Neural cell (in vitro differentiated cells): Measurements from ENCODE around the gene AGFG1. TPM values are rescaled to one million over a fixed set of nuclear protein-coding genes. Genes with fewer than 3 reads are reported as not detected.
A peak's percentile ranks its signal among the peaks of the same experiment; 100 is the strongest.

ENCODE experiments used
- H2AFZ ChIP-seq: fragments of 200-600, 300-800 bp; sonication (generic), shearing (Covaris generic); 2 replicates; pipeline ENCODE4 v1.6.0; 2014; ENCODE audit warnings: low read depth, mild to moderate bottlenecking, antibody characterized with exemption, low read length, moderate library complexity
- H3F3A ChIP-seq: fragments of 200-600 bp; shearing (Covaris generic); 2 replicates; pipeline ENCODE4 v1.6.1; 2016; ENCODE audit warnings: mild to moderate bottlenecking, moderate library complexity, mixed read lengths, antibody characterized with exemption, low read length; ENCODE audit not compliant: insufficient read depth, poor library complexity, severe bottlenecking
- H3K27ac ChIP-seq: fragments of 200-600, 300-800 bp; sonication (generic), shearing (Covaris generic); 2 replicates; pipeline ENCODE4 v1.5.1; 2014; ENCODE audit warnings: mild to moderate bottlenecking, low read length, moderate library complexity
- H3K27me3 ChIP-seq: fragments of 300-800, 200-600 bp; sonication (generic), shearing (Covaris generic); 2 replicates; pipeline ENCODE4 v1.6.0; 2014; ENCODE audit warnings: mild to moderate bottlenecking, low read depth, low read length, moderate library complexity; ENCODE audit not compliant: insufficient read depth
- H3K36me3 ChIP-seq: fragments of 300-800, 200-600 bp; sonication (generic), shearing (Covaris generic); 2 replicates; pipeline ENCODE4 v1.5.1; 2014; ENCODE audit warnings: mild to moderate bottlenecking, antibody characterized with exemption, low read length, moderate library complexity; ENCODE audit not compliant: insufficient read depth
- H3K4me2 ChIP-seq: fragments of 300-800, 200-600 bp; sonication (generic), shearing (Covaris generic); 2 replicates; pipeline ENCODE4 v1.6.0; 2014; ENCODE audit warnings: mild to moderate bottlenecking, low read length
- H3K4me3 ChIP-seq: fragments of 300-800, 200-600 bp; sonication (generic), shearing (Covaris generic); 2 replicates; pipeline ENCODE4 v1.5.1; 2014; ENCODE audit warnings: mild to moderate bottlenecking, low read length, moderate library complexity
- H3K79me2 ChIP-seq: fragments of 200-600 bp; shearing (Covaris generic); replicated peaks from 2 replicates; pipeline ENCODE4 v1.6.0; 2014; ENCODE audit warnings: mild to moderate bottlenecking, low read length, moderate library complexity; ENCODE audit not compliant: insufficient read depth
- H3K9ac ChIP-seq: fragments of 300-800, 200-600 bp; sonication (generic), shearing (Covaris generic); 2 replicates; pipeline ENCODE4 v1.6.1; 2016; ENCODE audit warnings: mild to moderate bottlenecking, low read length, mixed read lengths
- H3K9me2 ChIP-seq: fragments of 200-600 bp; shearing (Covaris generic); 2 replicates; pipeline ENCODE4 v1.6.1; 2016; ENCODE audit warnings: mild to moderate bottlenecking, low read length, mixed read lengths; ENCODE audit not compliant: insufficient read depth
- H3K9me3 ChIP-seq: fragments of 200-600, 300-800 bp; sonication (generic), shearing (Covaris generic); 2 replicates; pipeline ENCODE4 v1.6.1; 2016; ENCODE audit warnings: mild to moderate bottlenecking, mixed run types, low read length, moderate library complexity, mixed read lengths
- H4K20me1 ChIP-seq: fragments of 200-600 bp; shearing (Covaris generic); 2 replicates; pipeline ENCODE4 v1.6.1; 2016; ENCODE audit warnings: mild to moderate bottlenecking, mixed run types; ENCODE audit not compliant: insufficient read depth
- CTCF ChIP-seq: fragments of 450-650 bp; IDR thresholded peaks from 2 replicates; pipeline ENCODE4 v1.5.1; 2014; ENCODE audit warnings: antibody characterized with exemption, mild to moderate bottlenecking, moderate library complexity; ENCODE audit not compliant: poor library complexity, severe bottlenecking
- EP300 ChIP-seq: fragments of 450-650 bp; conservative IDR thresholded peaks from 2 replicates; pipeline ENCODE4 v1.6.1; 2014; ENCODE audit warnings: antibody characterized with exemption, mild to moderate bottlenecking, moderate library complexity; ENCODE audit not compliant: poor library complexity, severe bottlenecking
- EZH2 ChIP-seq: fragments of 200-600, 300-800 bp; shearing (Covaris generic), sonication (generic); IDR thresholded peaks from 2 replicates; pipeline ENCODE4 v1.6.1; 2014; ENCODE audit warnings: antibody characterized with exemption, low read length, borderline replicate concordance, mild to moderate bottlenecking; ENCODE audit not compliant: insufficient read depth, poor library complexity, severe bottlenecking
- MXI1 ChIP-seq: fragments of 450-650 bp; conservative IDR thresholded peaks from 2 replicates; pipeline ENCODE4 v1.6.1; 2014; ENCODE audit warnings: antibody characterized with exemption, mild to moderate bottlenecking; ENCODE audit not compliant: poor library complexity, severe bottlenecking
- POLR2AphosphoS5 ChIP-seq: IDR thresholded peaks from 2 replicates; pipeline ENCODE4 v1.6.1; 2012
- RAD21 ChIP-seq: fragments of 450-650 bp; conservative IDR thresholded peaks from 2 replicates; pipeline ENCODE4 v1.6.1; 2014; ENCODE audit warnings: antibody characterized with exemption, mild to moderate bottlenecking, moderate library complexity
- REST ChIP-seq: IDR thresholded peaks from 2 replicates; pipeline ENCODE4 v1.6.1; 2012; ENCODE audit warnings: borderline replicate concordance
- SMC3 ChIP-seq: fragments of 450-650 bp; conservative IDR thresholded peaks from 2 replicates; pipeline ENCODE4 v1.6.1; 2014; ENCODE audit warnings: antibody characterized with exemption, mild to moderate bottlenecking, moderate library complexity; ENCODE audit not compliant: poor library complexity
- TAF1 ChIP-seq: IDR thresholded peaks from 2 replicates; pipeline ENCODE4 v1.6.1; 2012; ENCODE audit warnings: low read depth
- polyA plus RNA-seq: library from polyadenylated mRNA; depleted of rRNA; stranded (reverse); fragments of >200 nt; gene quantifications from 2 replicates; pipeline ENCODE4 v1.2.3, GENCODE V29; 2014

Gene AGFG1
- polyA plus RNA-seq, 1 donor from 2014 or later, result 106 TPM

GRCh38 chr2:227474410-227474809 is 2.5 kb downstream of the AGFG1 start:
- H3K4me2 ChIP-seq, result peak overlapping the region; percentile 87

GRCh38 chr2:227477291-227477690 is 5.3 kb downstream of the AGFG1 start:
- Histone ChIP-seq H3K27me3 (no peaks in the 10 kb centered on the region), H3K9me3 (no peaks in the 10 kb centered on the region), H3K36me3 (no peaks in the 10 kb centered on the region), H3K4me3 (no peak overlapping the region), H3K4me2 (no peak overlapping the region), H2AFZ (no peak overlapping the region), H3K79me2 (peaks cover 85% of the 10 kb centered on the region), H3K9ac (no peak overlapping the region), H3F3A (no peaks in the 10 kb centered on the region), H3K9me2 (no peaks in the 10 kb centered on the region), H4K20me1 (no peaks in the 10 kb centered on the region), H3K27ac (no peak overlapping the region)
- TF ChIP-seq EP300 (no peak), SMC3 (no peak), REST (no peak), POLR2AphosphoS5 (no peak), CTCF (no peak), RAD21 (no peak), MXI1 (no peak)

More at GRCh38 chr2:227474410-227474809, 2.5 kb downstream of the AGFG1 start:
- Histone ChIP-seq H3K9me2 (no peaks in the 10 kb centered on the region), H3K36me3 (no peaks in the 10 kb centered on the region), H4K20me1 (no peaks in the 10 kb centered on the region), H3F3A (no peaks in the 10 kb centered on the region), H3K79me2 (peaks cover 63% of the 10 kb centered on the region), H3K9ac (peak overlapping the region; percentile 94), H2AFZ (no peak overlapping the region), H3K27ac (peak overlapping the region; percentile 87), H3K27me3 (no peaks in the 10 kb centered on the region), H3K4me3 (peak overlapping the region; percentile 70), H3K9me3 (no peaks in the 10 kb centered on the region)
- TF ChIP-seq RAD21 (no peak), TAF1 (no peak), CTCF (no peak), REST (no peak), EP300 (no peak), POLR2AphosphoS5 (no peak), MXI1 (no peak), EZH2 (no peak), SMC3 (no peak)
